ENCODE results near the gene HINT3.
A peak's percentile ranks its signal among the peaks of the same experiment; 100 is the strongest.

The HINT3 gene

GRCh38 chr6:125985979-125986300 is 29.4 kb downstream of the HINT3 start:
- H3K9ac ChIP-seq (ENCODE audit: low read length), result peak overlapping the region; percentile 84
- peaks cover 28% of the 10 kb centered on the region for H3F3A ChIP-seq (ENCODE audit: insufficient read depth)
- H3K4me3 ChIP-seq (ENCODE audit: insufficient read depth, low read length, poor library complexity, severe bottlenecking), result peak overlapping the region; percentile 95
- TF ChIP-seq EZH2phosphoT487 (conservative IDR thresholded peaks at IDR 0.05; ENCODE audit: low read length) (no peak), CTCF (IDR thresholded peaks at IDR 0.05; ENCODE audit: insufficient read depth, low read length, poor library complexity, severe bottlenecking) (no peak)
- H3K36me3 ChIP-seq (ENCODE audit: low read length), result no peaks in the 10 kb centered on the region
- H3K9me2 ChIP-seq (replicated peaks; ENCODE audit: insufficient read depth, low read length), result no peaks in the 10 kb centered on the region
- peak overlapping the region; percentile 81 for H3K4me2 ChIP-seq (ENCODE audit: low read depth, low read length, poor library complexity, severe bottlenecking)
- H3K79me2 ChIP-seq (ENCODE audit: insufficient read depth, low read length), result peaks cover 55% of the 10 kb centered on the region
- H3K27ac ChIP-seq (ENCODE audit: low read depth, low read length), result peak overlapping the region; percentile 57
- H2AFZ ChIP-seq (ENCODE audit: low read depth, low read length, severe bottlenecking), result peak overlapping the region; percentile 93
- H3K27me3 ChIP-seq (ENCODE audit: low read length), result no peaks in the 10 kb centered on the region
- no peaks in the 10 kb centered on the region for H4K20me1 ChIP-seq (ENCODE audit: low read depth, low read length)
- no peaks in the 10 kb centered on the region for H3K9me3 ChIP-seq (ENCODE audit: insufficient read depth, low read length)

- Histone ChIP-seq H3K4me2 (ENCODE audit: low read depth, low read length, poor library complexity, severe bottlenecking) (peak within 1 kb of the TSS; percentile 81), H3K4me3 (ENCODE audit: insufficient read depth, low read length, poor library complexity, severe bottlenecking) (peak within 1 kb of the TSS; percentile 95), H2AFZ (ENCODE audit: low read depth, low read length, severe bottlenecking) (peak within 1 kb of the TSS; percentile 93), H4K20me1 (ENCODE audit: low read depth, low read length) (no peaks in the 10 kb centered on the region), H3K36me3 (ENCODE audit: low read length) (no peaks in the 10 kb centered on the region), H3K9me2 (replicated peaks; ENCODE audit: insufficient read depth, low read length) (no peaks in the 10 kb centered on the region), H3K27me3 (ENCODE audit: low read length) (no peaks in the 10 kb centered on the region), H3F3A (ENCODE audit: insufficient read depth) (peaks cover 28% of the 10 kb centered on the region), H3K79me2 (ENCODE audit: insufficient read depth, low read length) (peaks cover 60% of the 10 kb centered on the region), H3K9ac (ENCODE audit: low read length) (peak within 1 kb of the TSS; percentile 84), H3K27ac (ENCODE audit: low read depth, low read length) (peak within 1 kb of the TSS; percentile 57), H3K9me3 (ENCODE audit: insufficient read depth, low read length) (no peaks in the 10 kb centered on the region)
- TF ChIP-seq CTCF (IDR thresholded peaks at IDR 0.05; ENCODE audit: insufficient read depth, low read length, poor library complexity, severe bottlenecking) (no peak), EZH2phosphoT487 (conservative IDR thresholded peaks at IDR 0.05; ENCODE audit: low read length) (no peak)
Observed at GRCh38 chr6:125986301-125987025, 29.9 kb downstream of the HINT3 start, which contains the start of gene TRMT11. Gene TRMT11, plus strand, starts transcription at chr6:125986540. Its CDS starts 11 bp downstream, at chr6:125986551.

GRCh38 chr6:125987026-125987617 is 30.6 kb downstream of the HINT3 start:
- no peak for TF ChIP-seq CTCF (IDR thresholded peaks at IDR 0.05; ENCODE audit: insufficient read depth, low read length, poor library complexity, severe bottlenecking)
- no peak for TF ChIP-seq EZH2phosphoT487 (conservative IDR thresholded peaks at IDR 0.05; ENCODE audit: low read length)
- Histone ChIP-seq H3K9me3 (ENCODE audit: insufficient read depth, low read length) (no peaks in the 10 kb centered on the region), H3K9me2 (replicated peaks; ENCODE audit: insufficient read depth, low read length) (no peaks in the 10 kb centered on the region), H3F3A (ENCODE audit: insufficient read depth) (peaks cover 28% of the 10 kb centered on the region), H3K27me3 (ENCODE audit: low read length) (no peaks in the 10 kb centered on the region), H3K79me2 (ENCODE audit: insufficient read depth, low read length) (peaks cover 67% of the 10 kb centered on the region), H3K4me3 (ENCODE audit: insufficient read depth, low read length, poor library complexity, severe bottlenecking) (peak overlapping the region; percentile 95), H3K9ac (ENCODE audit: low read length) (peak overlapping the region; percentile 84), H3K4me2 (ENCODE audit: low read depth, low read length, poor library complexity, severe bottlenecking) (peak overlapping the region; percentile 81), H3K36me3 (ENCODE audit: low read length) (no peaks in the 10 kb centered on the region), H4K20me1 (ENCODE audit: low read depth, low read length) (no peaks in the 10 kb centered on the region), H2AFZ (ENCODE audit: low read depth, low read length, severe bottlenecking) (peak overlapping the region; percentile 93), H3K27ac (ENCODE audit: low read depth, low read length) (peak overlapping the region; percentile 57)
